Tibial nerve (tissue), 4 donors: ENCODE results near the gene GALNT18. TPM values are rescaled to one million over a fixed set of nuclear protein-coding genes. Genes with fewer than 3 reads are reported as not detected.

Experiments
- DNase-seq, 2 donors: peaks; one replicate each; pipeline ENCODE4 v3.0.0-alpha.2; 2019; ENCODE audit warnings: low spot score in 2 of 2
- H3K27ac ChIP-seq, 4 donors: fragments of 200-600 bp; sonication (generic) in 3 of 4; one replicate each; pipeline ENCODE4 v1.5.1; 2017 to 2019; ENCODE audit warnings: mild to moderate bottlenecking in 1 of 4
- H3K27me3 ChIP-seq, 2 donors: fragments of 200-600 bp; sonication (generic) in 1 of 2; one replicate each; pipeline versions ENCODE4 v1.5.1 to v1.6.0; 2017 to 2019
- H3K36me3 ChIP-seq, 3 donors: fragments of 200-600 bp; sonication (generic); one replicate each; pipeline ENCODE4 v1.5.1; 2018 to 2019
- H3K4me1 ChIP-seq, 4 donors: fragments of 200-600 bp; sonication (generic) in 3 of 4; one replicate each; pipeline ENCODE4 v1.5.1; 2017 to 2019
- H3K4me3 ChIP-seq, 4 donors: fragments of 200-600 bp; sonication (generic) in 3 of 4; one replicate each; pipeline ENCODE4 v1.5.1; 2017 to 2019; ENCODE audit warnings: mild to moderate bottlenecking in 1 of 4, moderate library complexity in 1 of 4
- H3K9me3 ChIP-seq, 4 donors: fragments of 200-600 bp; sonication (generic) in 3 of 4; one replicate each; pipeline ENCODE4 v1.5.1; 2017 to 2019
- CTCF ChIP-seq, 5 experiments: fragments of 200-600 bp in 3 of 5; fragments of 450-650 bp in 2 of 5; sonication (generic) in 3 of 5; IDR thresholded peaks; one replicate each; pipeline ENCODE4 v1.5.1; 2016 to 2019; ENCODE audit warnings: antibody characterized with exemption in 5 of 5, mild to moderate bottlenecking in 3 of 5, moderate library complexity in 2 of 5
- EP300 ChIP-seq, 2 donors: sonication (generic); formaldehyde crosslinking; IDR thresholded peaks; one replicate each; pipeline ENCODE4 v1.6.1; 2017; ENCODE audit warnings: antibody characterized with exemption in 2 of 2, mild to moderate bottlenecking in 1 of 2
- POLR2A ChIP-seq, 2 donors: fragments of 450-650 bp; IDR thresholded peaks; one replicate each; pipeline ENCODE4 v1.6.1; 2017; ENCODE audit warnings: antibody characterized with exemption in 2 of 2, mild to moderate bottlenecking in 2 of 2, moderate library complexity in 2 of 2
- WGBS, 2 donors: methylation state at CpG; one replicate each; pipeline ENCODE4 v1.1.5; 2018; 5-methylcytosine and 5-hydroxymethylcytosine counted together
- total RNA-seq, 4 donors: library from RNA; depleted of rRNA; stranded (reverse); fragments of >200 nt; gene quantifications; one replicate each; pipeline ENCODE4 v1.1.0, GENCODE V29; 2016

The GALNT18 gene
- total RNA-seq, 4 donors from 2014 or later: 11.3 to 32.4 (median 23.9) TPM

- no peak for DNase-seq
- H3K4me1 ChIP-seq: peaks cover 0 to 8% (median 2%) of the 10 kb centered on the region in 4 donors
- no peaks in the 10 kb centered on the region for H3K9me3 ChIP-seq
- no peak for TF ChIP-seq CTCF (IDR thresholded peaks at IDR 0.05)
- no peak for TF ChIP-seq POLR2A (IDR thresholded peaks at IDR 0.05)
- no peak overlapping the region for H3K27ac ChIP-seq
- H3K27me3 ChIP-seq: no peaks in the 10 kb centered on the region
- H3K4me3 ChIP-seq: no peak overlapping the region
- no peaks in the 10 kb centered on the region for H3K36me3 ChIP-seq
- WGBS, 2 donors: 88 to 94% methylated on average over 5 of the region's 5 CpGs
Observed at GRCh38 chr11:11262171-11262920, 359.5 kb downstream of the GALNT18 start.

GRCh38 chr11:11261629-11262028 lies 360.2 kb downstream of the GALNT18 start:
- Histone ChIP-seq H3K4me1 (peaks cover 0 to 8% (median 2%) of the 10 kb centered on the region in 4 donors), H3K4me3 (no peak overlapping the region), H3K36me3 (no peaks in the 10 kb centered on the region), H3K9me3 (no peaks in the 10 kb centered on the region), H3K27me3 (no peaks in the 10 kb centered on the region), H3K27ac (no peak overlapping the region)
- no peak for DNase-seq
- WGBS, 2 donors: 75% methylated on average over 5 of the region's 5 CpGs
- TF ChIP-seq POLR2A (IDR thresholded peaks at IDR 0.05): no peak
- TF ChIP-seq CTCF (IDR thresholded peaks at IDR 0.05): no peak
- no peak for TF ChIP-seq EP300 (IDR thresholded peaks at IDR 0.05)

- Histone ChIP-seq H3K9me3 (no peaks in the 10 kb centered on the region), H3K36me3 (no peaks in the 10 kb centered on the region), H3K27me3 (no peaks in the 10 kb centered on the region), H3K4me3 (no peak overlapping the region), H3K4me1 (peaks cover 0 to 8% (median 0%) of the 10 kb centered on the region in 4 donors), H3K27ac (no peak overlapping the region)
- TF ChIP-seq EP300 (IDR thresholded peaks at IDR 0.05): no peak
- no peak for TF ChIP-seq CTCF (IDR thresholded peaks at IDR 0.05)
- TF ChIP-seq POLR2A (IDR thresholded peaks at IDR 0.05): no peak
- 66 to 77% methylated on average over 4 of the region's 4 CpGs for WGBS, 2 donors
- no peak for DNase-seq
Observed at GRCh38 chr11:11260903-11261302, 360.9 kb downstream of the GALNT18 start.

- TF ChIP-seq EP300 (IDR thresholded peaks at IDR 0.05) (no peak), POLR2A (IDR thresholded peaks at IDR 0.05) (no peak)
- 77 to 84% methylated on average over 5 of the region's 5 CpGs for WGBS, 2 donors
Observed at GRCh38 chr11:11253995-11254394, 367.8 kb downstream of the GALNT18 start.

GRCh38 chr11:11253497-11253896 lies 368.3 kb downstream of the GALNT18 start:
- H3K27ac ChIP-seq: no peak overlapping the region
- TF ChIP-seq CTCF (IDR thresholded peaks at IDR 0.05) (no peak), POLR2A (IDR thresholded peaks at IDR 0.05) (no peak), EP300 (IDR thresholded peaks at IDR 0.05) (no peak)
- 56 to 62% methylated on average over 3 to 4 of the region's 4 CpGs for WGBS, 2 donors

More at GRCh38 chr11:11253995-11254394, 367.8 kb downstream of the GALNT18 start:
- Histone ChIP-seq H3K36me3 (no peaks in the 10 kb centered on the region), H3K9me3 (no peaks in the 10 kb centered on the region), H3K27me3 (no peaks in the 10 kb centered on the region), H3K4me1 (no peaks in the 10 kb centered on the region), H3K4me3 (no peak overlapping the region), H3K27ac (no peak overlapping the region)
- DNase-seq: no peak

More at GRCh38 chr11:11253497-11253896, 368.3 kb downstream of the GALNT18 start:
- H3K36me3 ChIP-seq: no peaks in the 10 kb centered on the region
- no peak overlapping the region for H3K4me3 ChIP-seq
- DNase-seq: no peak
- no peaks in the 10 kb centered on the region for H3K9me3 ChIP-seq
- no peaks in the 10 kb centered on the region for H3K27me3 ChIP-seq
- H3K4me1 ChIP-seq: no peaks in the 10 kb centered on the region
